Ramos (cell line): Measurements from ENCODE around the gene H6PD.

Experiments
- in situ Hi-C: fragments of 300-500 bp; cut with MboI; formaldehyde crosslinking; loops from one replicate; pipeline ENCODE4 v1.14.3; 2022; ENCODE audit warnings: low sequenced_read_pairs; ENCODE audit not compliant: unreplicated experiment

The H6PD gene

DNA sequence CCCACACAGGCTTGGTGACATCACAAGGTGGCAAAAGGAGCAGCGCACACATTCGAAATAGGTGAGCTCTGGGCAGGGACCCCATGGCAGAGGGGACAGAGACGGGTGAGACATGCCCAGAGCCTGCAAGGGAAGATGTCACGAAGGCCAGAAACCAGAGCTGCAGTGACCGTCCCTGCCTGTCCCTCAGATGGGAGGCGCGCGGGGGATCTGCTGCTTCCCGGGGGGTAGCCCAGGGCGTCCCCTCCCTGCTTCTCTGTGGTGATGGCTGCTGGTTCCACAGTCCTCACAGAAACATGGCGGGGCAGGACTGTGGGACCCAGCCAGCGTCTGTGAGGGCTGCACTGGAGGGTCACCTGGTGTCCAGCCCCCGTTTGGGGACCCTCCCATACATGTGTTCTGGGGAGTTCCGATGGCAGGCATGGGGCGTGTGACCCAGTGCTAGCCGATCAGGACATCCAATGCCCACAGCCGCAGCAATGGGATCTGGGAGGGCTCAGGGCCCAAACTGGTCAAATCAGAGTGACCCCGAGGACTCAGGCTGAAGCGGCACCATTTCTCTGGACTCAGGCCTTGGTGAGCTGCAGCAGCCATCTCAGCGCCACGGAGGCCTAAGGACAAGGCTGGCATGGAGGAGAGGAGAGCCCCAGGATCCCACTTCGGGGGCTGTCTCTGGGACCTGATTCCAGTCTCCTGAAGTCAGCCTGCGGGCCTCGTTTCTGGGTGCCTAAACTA lies 37.5 kb downstream of the H6PD start:
- in situ Hi-C loops: no loop called here

GRCh38 chr1:9273177-9273576 lies 38.6 kb downstream of the H6PD start:
- in situ Hi-C loops: no loop called here

DNA sequence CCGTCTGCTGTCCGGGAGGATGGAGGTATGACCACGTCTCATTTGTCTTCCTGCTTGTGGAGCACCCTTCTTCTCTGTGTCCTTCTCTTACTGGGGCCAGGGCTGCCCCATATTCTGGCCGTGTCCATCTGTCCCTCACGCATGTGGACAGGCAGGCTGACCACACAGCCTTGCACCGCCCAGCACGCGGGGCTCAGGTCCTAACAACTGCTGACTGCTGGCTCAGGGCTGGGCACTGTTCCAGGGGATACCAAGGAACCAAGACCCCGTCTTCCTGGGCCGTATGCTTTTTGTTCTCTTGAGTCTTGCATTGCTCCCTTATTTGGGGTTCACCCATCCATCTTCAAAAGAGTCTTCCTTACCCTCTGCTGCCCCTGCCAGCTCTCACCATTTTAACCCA lies 40.6 kb downstream of the H6PD start:
- in situ Hi-C loops: no loop called here

GRCh38 chr1:9275567-9276034 lies 41.0 kb downstream of the H6PD start:
- in situ Hi-C loops: no loop called here

DNA sequence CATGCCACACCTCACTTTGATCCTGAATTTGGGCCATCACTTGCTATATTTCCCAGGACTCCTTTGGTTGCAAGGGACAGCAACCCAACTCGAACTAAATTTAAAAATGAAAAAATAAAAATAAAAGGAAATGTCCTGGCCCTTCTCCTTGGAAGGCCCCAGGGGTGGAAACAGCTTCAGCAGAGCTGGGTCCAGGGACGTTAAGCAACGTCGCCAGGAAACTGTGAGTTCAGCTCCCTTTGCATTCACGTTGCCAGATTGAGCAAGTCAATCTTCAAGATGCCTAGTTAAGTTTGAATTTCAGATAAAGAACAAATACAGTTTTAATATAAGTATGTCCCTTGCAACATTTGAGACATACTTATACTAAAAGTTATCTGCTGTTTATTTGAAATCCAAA lies 43.5 kb downstream of the H6PD start:
- in situ Hi-C loops: no loop called here

DNA sequence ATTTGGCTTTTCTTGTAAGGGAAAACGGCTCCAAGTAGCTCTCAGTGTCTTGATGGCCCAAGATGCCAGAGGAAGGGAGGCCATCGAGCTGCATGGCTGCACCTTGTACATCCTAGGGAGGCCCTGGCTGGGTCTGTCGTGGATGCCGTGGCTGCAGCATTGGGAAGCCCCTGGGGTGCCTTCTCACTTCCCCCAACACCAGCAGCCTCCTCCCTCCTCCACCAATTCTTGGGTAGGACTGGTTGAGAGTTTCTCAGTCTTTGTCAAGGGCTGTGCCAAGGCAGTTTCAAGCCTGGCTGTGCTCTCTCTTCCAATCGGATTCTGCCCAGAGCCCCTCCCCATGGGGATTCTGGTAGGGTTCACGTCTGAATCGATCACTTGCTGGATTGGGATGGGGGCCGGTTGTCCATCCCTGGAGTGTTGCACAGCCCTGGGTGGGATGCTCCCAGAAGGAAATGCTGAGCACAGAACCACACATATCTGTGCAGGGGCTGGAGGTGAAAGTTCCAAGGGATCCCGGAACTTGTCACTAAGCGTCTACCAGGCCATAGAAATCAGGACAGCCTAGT lies 44.1 kb downstream of the H6PD start:
- in situ Hi-C loops: no loop called here

DNA sequence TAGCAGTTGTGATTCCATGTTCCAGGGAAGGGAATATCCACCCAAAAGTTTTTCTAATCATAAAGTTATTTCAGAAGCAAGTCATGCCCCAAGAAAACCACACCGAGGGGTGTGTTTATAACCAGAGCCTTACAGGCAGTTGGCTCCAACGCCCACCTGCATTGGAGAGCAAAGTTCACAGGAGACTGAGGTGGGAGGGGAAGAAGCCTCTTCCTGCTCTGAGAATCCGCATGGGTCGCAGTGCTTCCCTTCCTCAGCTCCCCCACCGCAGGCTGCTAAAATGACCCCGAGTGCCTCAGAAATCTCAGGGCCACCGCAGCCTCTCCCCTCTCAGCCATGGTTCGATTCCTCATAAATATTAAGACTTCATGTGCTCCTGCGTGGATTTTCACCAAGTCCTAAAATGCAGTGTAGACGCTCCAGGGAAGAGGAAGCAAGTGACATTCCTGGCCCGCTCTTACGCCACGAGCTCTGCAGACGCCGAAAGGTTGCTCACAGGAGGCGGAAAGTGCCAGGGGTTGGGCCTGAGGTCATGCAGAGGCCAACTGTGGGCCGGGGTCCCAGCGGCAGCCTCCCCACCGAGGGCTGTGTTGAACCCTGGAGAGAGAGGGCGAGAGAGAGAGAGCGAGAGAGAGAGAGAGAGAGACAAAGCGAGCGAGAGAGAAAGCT lies 44.7 kb downstream of the H6PD start:
- in situ Hi-C loops: no loop called here

DNA sequence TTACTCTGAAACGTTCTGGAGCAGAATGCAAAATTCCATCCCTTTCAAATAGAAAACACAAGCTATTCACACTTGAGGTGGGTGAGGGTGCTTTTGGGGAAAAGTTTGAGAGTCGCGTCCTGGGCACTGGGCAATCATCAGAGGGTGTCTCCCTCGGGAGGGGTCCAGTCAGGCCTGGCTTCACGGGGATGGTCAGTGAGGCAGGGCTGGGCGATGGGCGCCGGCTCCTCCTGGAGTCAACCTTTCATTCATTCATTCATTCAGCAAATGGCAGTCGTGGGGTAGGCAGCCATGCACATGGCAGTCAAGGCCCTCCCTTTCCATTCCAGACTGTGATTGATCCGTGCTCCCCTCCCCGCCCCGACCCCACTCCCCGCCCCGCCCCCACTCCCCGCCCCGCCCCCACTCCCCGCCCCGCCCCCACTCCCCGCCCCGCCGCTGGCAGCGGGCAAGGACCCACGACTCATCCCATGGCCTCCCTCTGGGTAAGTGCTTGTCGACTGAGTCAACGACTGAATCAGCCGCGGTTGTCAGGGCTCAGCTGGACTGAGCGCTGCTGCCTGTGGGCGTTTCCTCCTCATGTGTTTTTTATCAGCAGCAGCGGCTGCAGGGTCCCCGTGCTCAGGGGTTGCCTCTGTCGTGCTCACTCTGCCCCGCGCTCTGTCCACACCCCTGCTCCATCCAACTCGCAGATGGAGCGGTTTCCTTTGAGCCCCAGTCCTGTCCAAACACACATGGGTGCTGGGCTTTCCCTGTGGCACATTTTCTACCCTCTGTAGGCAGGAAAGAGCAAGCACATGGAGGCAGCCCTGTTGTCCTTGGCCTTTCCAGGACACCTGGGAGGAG lies 45.7 kb downstream of the H6PD start:
- in situ Hi-C loops: loop anchor here (10.0 kb wide), 1 partner anchor 205 kb away; no protein-coding TSS in a partner anchor

- in situ Hi-C loops: loop anchor here (10.0 kb wide), 1 partner anchor 204 kb away; no protein-coding TSS in a partner anchor
These were observed 46.7 kb downstream of the H6PD start for GRCh38 chr1:9281071-9281827.

GRCh38 chr1:9281908-9282695 lies 47.5 kb downstream of the H6PD start:
- in situ Hi-C loops: loop anchor here (10.0 kb wide), 1 partner anchor 203 kb away; no protein-coding TSS in a partner anchor

DNA sequence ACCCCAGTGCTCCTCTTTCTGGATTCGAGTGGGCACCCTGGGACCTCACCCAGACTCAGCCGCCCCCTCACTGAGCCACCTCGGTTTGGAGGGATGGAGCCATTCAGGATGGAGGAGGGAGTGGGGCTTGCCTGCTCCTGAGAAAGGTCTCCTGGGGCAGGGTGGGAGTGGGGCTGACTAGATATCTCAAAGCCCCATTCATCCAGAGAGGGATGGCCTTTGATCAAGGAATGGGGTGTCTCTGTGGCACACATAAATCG lies 48.1 kb downstream of the H6PD start:
- in situ Hi-C loops: loop anchor here (10.0 kb wide), 1 partner anchor 202 kb away; no protein-coding TSS in a partner anchor

- in situ Hi-C loops: loop anchor here (10.0 kb wide), 1 partner anchor 201 kb away; no protein-coding TSS in a partner anchor
These were observed 49.5 kb downstream of the H6PD start for GRCh38 chr1:9284061-9284460.

- in situ Hi-C loops: loop anchor here (5.0 to 10.0 kb wide), 2 partner anchors 171 to 198 kb away; no protein-coding TSS in a partner anchor
These were observed 52.0 kb downstream of the H6PD start for GRCh38 chr1:9286556-9286955.

- in situ Hi-C loops: loop anchor here (5.0 to 10.0 kb wide), 2 partner anchors 168 to 196 kb away; no protein-coding TSS in a partner anchor
These were observed 54.5 kb downstream of the H6PD start for GRCh38 chr1:9289090-9289534.

DNA sequence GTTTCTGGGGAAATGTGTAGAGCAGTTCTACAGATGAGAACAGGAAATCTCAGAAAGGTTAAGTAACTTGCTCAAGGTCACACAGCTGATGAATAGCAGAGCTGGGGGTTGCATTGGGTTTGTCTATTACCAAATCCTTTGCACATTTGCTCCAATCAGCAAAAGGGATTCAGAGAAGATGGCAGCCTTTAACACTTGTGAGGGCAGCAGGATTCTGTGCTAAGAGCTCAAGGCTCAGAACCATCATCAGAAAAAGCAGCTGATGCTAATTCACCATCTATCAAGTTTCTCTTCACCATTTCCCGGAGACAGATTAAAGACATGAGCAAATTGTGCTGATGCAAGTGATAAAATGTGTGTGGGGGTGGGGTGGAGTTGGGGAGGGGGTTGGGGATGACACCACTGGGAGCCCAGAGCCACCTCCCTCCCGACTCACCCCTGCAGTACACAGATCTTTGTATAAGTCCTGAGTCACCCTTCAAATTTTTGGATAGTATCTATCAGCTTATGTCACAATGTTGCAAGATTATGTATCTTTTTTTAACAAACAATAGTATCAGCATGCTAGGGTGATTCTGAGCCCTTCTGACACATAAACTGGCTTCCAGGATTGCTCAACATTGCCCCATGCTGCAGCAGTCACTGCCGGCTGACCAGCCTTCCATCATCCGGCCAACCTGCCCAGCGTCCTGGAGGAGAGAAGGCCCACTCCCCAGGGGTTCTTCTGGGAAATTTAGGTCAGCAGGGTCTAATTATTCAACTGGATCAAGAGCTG lies 55.3 kb downstream of the H6PD start:
- in situ Hi-C loops: loop anchor here (5.0 to 10.0 kb wide), 2 partner anchors 167 to 195 kb away; no protein-coding TSS in a partner anchor

DNA sequence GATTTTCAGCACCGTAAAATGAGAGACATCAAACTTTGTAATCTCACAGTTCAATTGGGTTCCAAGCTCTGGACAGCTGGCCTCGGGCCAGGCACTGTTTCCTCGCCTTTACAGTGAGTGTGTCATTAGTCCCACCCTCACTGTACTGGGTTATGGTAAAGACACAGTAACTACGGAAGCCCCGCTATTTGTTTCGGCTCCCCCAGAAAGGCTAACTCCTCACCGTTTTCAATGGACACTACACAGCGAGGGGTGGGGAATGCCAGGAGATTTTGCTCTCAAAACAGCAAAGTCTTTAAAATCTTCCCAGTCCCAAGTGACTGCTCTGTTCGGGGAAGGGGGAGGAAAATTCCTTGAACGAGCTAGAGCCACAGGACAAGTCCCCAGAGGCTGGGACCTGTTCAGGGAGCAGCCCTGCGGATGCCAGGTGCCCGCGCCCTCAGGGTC lies 57.4 kb downstream of the H6PD start:
- in situ Hi-C loops: no loop called here

DNA sequence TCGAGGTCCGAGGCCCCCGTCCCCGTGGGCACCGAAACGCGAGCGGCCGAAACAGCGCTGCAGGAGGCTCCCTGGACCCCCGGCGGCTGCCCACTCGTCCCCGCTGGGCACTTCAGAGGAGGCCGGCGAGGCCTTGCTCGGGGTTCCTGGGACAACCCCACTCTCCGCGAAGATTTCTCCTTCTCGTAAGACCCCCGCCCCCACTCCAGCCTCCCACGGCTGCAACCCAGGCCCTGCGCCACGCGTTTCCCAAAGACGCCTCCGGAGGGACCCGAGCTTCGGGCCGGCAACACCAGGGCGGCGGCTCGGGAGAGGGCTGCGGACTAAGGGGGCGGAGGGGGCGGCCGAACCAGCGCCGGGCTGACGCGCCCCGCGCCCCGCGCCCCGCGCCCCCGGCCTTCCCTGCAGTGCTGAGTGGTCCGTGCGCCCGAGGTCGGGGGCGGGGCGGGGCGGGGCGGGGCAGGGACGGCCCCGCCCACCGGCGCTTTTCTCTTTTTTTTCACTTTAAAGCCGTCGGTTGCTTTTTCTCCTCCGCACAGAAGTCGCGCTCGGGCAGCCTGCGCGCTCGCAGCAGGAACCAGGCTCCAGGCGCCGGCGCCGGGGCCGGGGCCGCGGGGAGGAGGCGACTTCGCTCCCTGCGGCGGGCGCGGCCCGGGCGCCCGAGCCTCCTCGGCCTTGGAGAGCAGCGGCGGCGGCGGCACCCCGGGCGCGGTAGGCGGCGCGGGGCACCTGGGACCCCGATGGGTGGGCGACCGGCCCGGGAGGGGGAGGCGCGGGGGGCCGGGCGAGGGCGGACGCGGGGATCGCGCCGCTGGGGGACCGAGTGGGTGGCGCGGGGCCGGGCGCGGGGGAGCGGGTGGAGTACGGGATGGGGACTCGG lies 58.0 kb downstream of the H6PD start, which contains the start of gene SPSB1:
Gene SPSB1 (plus strand): TSS at position 534 of the 880 bp plus-strand sequence. CDS start 62,998 bp downstream, outside the sequence.
- in situ Hi-C loops: no loop called here
